Iris pigment epithelial cell (primary cell): ENCODE data around the gene NR2E3.
"Not testable (repeated sequence)": the region's sequence is repeated elsewhere in the genome, so short reads cannot be mapped to it uniquely, and the experiment has no call there.

Experiments
- DNase-seq: peaks from one replicate; pipeline ENCODE4 v3.0.0-alpha.2; 2011; ENCODE audit warnings: low read depth

NR2E3 gene

GRCh38 chr15:71815301-71815700 lies 4.9 kb downstream of the NR2E3 start:
- DNase-seq, result no peak

- no peak for DNase-seq
These were observed 7.0 kb downstream of the NR2E3 start for GRCh38 chr15:71817351-71817750.

- DNase-seq, result no peak
These were observed 9.8 kb downstream of the NR2E3 start for GRCh38 chr15:71820127-71820526.

GRCh38 chr15:71821547-71822129 lies 11.3 kb downstream of the NR2E3 start:
- DNase-seq, result no peak

- DNase-seq, result no peak
These were observed 12.7 kb downstream of the NR2E3 start for GRCh38 chr15:71822890-71823630.

- no peak for DNase-seq
These were observed 13.4 kb downstream of the NR2E3 start for GRCh38 chr15:71823801-71824200.

- DNase-seq, result no peak
These were observed 14.8 kb downstream of the NR2E3 start for GRCh38 chr15:71825021-71825730.

- DNase-seq, result no peak
These were observed 15.8 kb downstream of the NR2E3 start for GRCh38 chr15:71826196-71826595.

GRCh38 chr15:71830981-71831380 lies 20.6 kb downstream of the NR2E3 start:
- DNase-seq, result no peak

GRCh38 chr15:71841563-71841962 lies 31.2 kb downstream of the NR2E3 start:
- DNase-seq, result no peak

GRCh38 chr15:71844916-71845315 lies 34.6 kb downstream of the NR2E3 start:
- no peak for DNase-seq

- no peak for DNase-seq
These were observed 43.2 kb downstream of the NR2E3 start for GRCh38 chr15:71853543-71853942.

- DNase-seq, result not testable (repeated sequence)
These were observed 47.9 kb downstream of the NR2E3 start for GRCh38 chr15:71858232-71858631.
